ENCODE measurements around the gene APIP.
"Not testable (repeated sequence)": the region's sequence is repeated elsewhere in the genome, so short reads cannot be mapped to it uniquely, and the experiment has no call there.

The APIP gene

GRCh38 chr11:34924714-34925113, 8.5 kb upstream of the APIP start:
- no peak for DNase-seq

- no peak for DNase-seq
These were observed 5.0 kb upstream of the APIP start for GRCh38 chr11:34921156-34921555.

- DNase-seq, result no peak
These were observed 928 bp upstream of the APIP start for GRCh38 chr11:34916843-34917770.

GRCh38 chr11:34915136-34916014, 804 bp downstream of the APIP start:
- peak; percentile 73 for DNase-seq

- DNase-seq, result not testable (repeated sequence)
These were observed 2.6 kb downstream of the APIP start for GRCh38 chr11:34913556-34913955.

- no peak for DNase-seq
These were observed 4.5 kb downstream of the APIP start for GRCh38 chr11:34911676-34912075.

- DNase-seq, result no peak
These were observed 5.4 kb downstream of the APIP start for GRCh38 chr11:34910817-34911216.

GRCh38 chr11:34909955-34910354, 6.2 kb downstream of the APIP start:
- DNase-seq, result no peak

- no peak for DNase-seq
These were observed 6.8 kb downstream of the APIP start for GRCh38 chr11:34909415-34909814.

GRCh38 chr11:34907934-34908593, 8.1 kb downstream of the APIP start:
- no peak for DNase-seq

GRCh38 chr11:34905666-34906065, 10.5 kb downstream of the APIP start:
- no peak for DNase-seq

- no peak for DNase-seq
These were observed 11.7 kb downstream of the APIP start for GRCh38 chr11:34904421-34904955.

- DNase-seq, result peak; percentile 18
These were observed 16.6 kb downstream of the APIP start for GRCh38 chr11:34899633-34900016.

GRCh38 chr11:34898474-34898873, 17.7 kb downstream of the APIP start:
- DNase-seq, result no peak

- DNase-seq, result no peak
These were observed 18.9 kb downstream of the APIP start for GRCh38 chr11:34897171-34897870.

GRCh38 chr11:34896191-34896590, 20.0 kb downstream of the APIP start:
- DNase-seq, result not testable (repeated sequence)

- DNase-seq, result no peak
These were observed 22.8 kb downstream of the APIP start for GRCh38 chr11:34893416-34893815.

- DNase-seq, result no peak
These were observed 24.6 kb downstream of the APIP start for GRCh38 chr11:34891611-34892010.

- DNase-seq, result peak; percentile 63
These were observed 25.4 kb downstream of the APIP start for GRCh38 chr11:34890812-34891211.

GRCh38 chr11:34890089-34890488, 26.1 kb downstream of the APIP start:
- DNase-seq, result no peak

- DNase-seq, result no peak
These were observed 28.9 kb downstream of the APIP start for GRCh38 chr11:34887260-34887659.

- no peak for DNase-seq
These were observed 29.6 kb downstream of the APIP start for GRCh38 chr11:34886609-34887008.
